OCI-LY3 (cell line): ENCODE results near the gene AUTS2.

Experiments
- H2AFZ ChIP-seq: fragments of 200-600, 300-600 bp; shearing (Covaris generic); 2 replicates; pipeline ENCODE4 v1.6.0; 2014; ENCODE audit warnings: antibody characterized with exemption, low read depth, low read length
- H3K27ac ChIP-seq: fragments of 200-600, 300-600 bp; sonication (generic); 2 replicates; pipeline ENCODE4 v1.5.1; 2014; ENCODE audit warnings: mild to moderate bottlenecking, low read length, moderate library complexity, mixed read lengths
- H3K27me3 ChIP-seq: fragments of 200-600, 300-600 bp; sonication (generic); 2 replicates; pipeline ENCODE4 v1.6.1; 2014; ENCODE audit warnings: low read depth, low read length, mixed read lengths
- H3K36me3 ChIP-seq: fragments of 200-600, 300-600 bp; sonication (generic); replicated peaks from 2 replicates; pipeline ENCODE3; 2014; ENCODE audit warnings: low read depth, low read length, mixed read lengths
- H3K4me1 ChIP-seq: fragments of 300-600, 200-600 bp; sonication (generic); 2 replicates; pipeline ENCODE4 v1.6.1; 2014; ENCODE audit warnings: low read length, mixed read lengths
- H3K4me2 ChIP-seq: fragments of 200-600, 300-600 bp; sonication (generic); 2 replicates; pipeline ENCODE4 v1.6.1; 2014; ENCODE audit warnings: low read length, mixed read lengths
- H3K4me3 ChIP-seq: fragments of 300-600, 200-600 bp; sonication (generic); 2 replicates; pipeline ENCODE4 v1.5.1; 2014; ENCODE audit warnings: antibody characterized with exemption, mild to moderate bottlenecking, low read length, moderate library complexity
- H3K79me2 ChIP-seq: fragments of 300-600, 200-600 bp; shearing (Covaris generic); 2 replicates; pipeline ENCODE4 v1.6.1; 2014; ENCODE audit warnings: mild to moderate bottlenecking, low read length, mixed read lengths
- H3K9ac ChIP-seq: fragments of 300-600, 200-600 bp; shearing (Covaris generic); 2 replicates; pipeline ENCODE4 v1.6.0; 2014; ENCODE audit warnings: mild to moderate bottlenecking, low read length, moderate library complexity
- H3K9me3 ChIP-seq: fragments of 200-600, 300-600 bp; shearing (Covaris generic); 2 replicates; pipeline ENCODE4 v1.6.1; 2014; ENCODE audit warnings: low read length, mixed read lengths; ENCODE audit not compliant: insufficient read depth
- H4K20me1 ChIP-seq: fragments of 200-600, 300-600 bp; sonication (generic); 2 replicates; pipeline ENCODE4 v1.6.1; 2016; ENCODE audit warnings: low read length, mixed read lengths; ENCODE audit not compliant: insufficient read depth
- EZH2phosphoT487 ChIP-seq: fragments of 200-600 bp; shearing (Covaris generic); IDR thresholded peaks from 2 replicates; pipeline ENCODE4 v1.6.1; 2018; ENCODE audit warnings: antibody characterized with exemption, mixed run types, low read depth
- TF ChIP-seq, protein P1 (sequence below): fragments of 200-600, 300-600 bp; sonication (generic); IDR thresholded peaks from 2 replicates; pipeline ENCODE4 v1.5.1; 2014; ENCODE audit warnings: antibody characterized with exemption, low read length, low read depth

Gene AUTS2

DNA sequence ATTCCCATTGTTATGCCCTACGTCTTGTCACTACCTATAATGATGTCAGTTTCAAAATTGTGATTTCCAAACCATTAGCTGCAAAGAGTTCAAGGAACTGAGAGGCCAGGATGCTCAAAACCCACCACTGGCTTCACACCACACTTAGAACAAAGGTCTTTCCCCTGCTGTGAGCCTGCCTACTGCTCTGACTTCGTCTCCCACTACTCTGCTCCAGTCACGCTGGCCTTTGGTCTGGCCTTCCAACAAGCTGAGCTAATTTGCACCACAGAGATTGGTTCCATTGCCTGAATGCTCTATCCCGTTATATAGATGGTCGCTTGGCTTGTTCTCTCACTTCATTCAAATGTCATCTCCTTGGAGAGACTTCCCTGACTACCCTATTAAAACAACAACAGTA lies 961.5 kb downstream of the AUTS2 start:
- Histone ChIP-seq H3K9me3 (no peaks in the 10 kb centered on the region), H3K36me3 (no peaks in the 10 kb centered on the region), H3K4me3 (no peak overlapping the region), H2AFZ (no peak overlapping the region), H4K20me1 (no peaks in the 10 kb centered on the region), H3K27me3 (no peaks in the 10 kb centered on the region), H3K4me2 (no peak overlapping the region), H3K79me2 (no peaks in the 10 kb centered on the region), H3K27ac (no peak overlapping the region), H3K4me1 (no peaks in the 10 kb centered on the region), H3K9ac (no peak overlapping the region)
- TF ChIP-seq EZH2phosphoT487, result no peak
- TF ChIP-seq, protein P1, sequence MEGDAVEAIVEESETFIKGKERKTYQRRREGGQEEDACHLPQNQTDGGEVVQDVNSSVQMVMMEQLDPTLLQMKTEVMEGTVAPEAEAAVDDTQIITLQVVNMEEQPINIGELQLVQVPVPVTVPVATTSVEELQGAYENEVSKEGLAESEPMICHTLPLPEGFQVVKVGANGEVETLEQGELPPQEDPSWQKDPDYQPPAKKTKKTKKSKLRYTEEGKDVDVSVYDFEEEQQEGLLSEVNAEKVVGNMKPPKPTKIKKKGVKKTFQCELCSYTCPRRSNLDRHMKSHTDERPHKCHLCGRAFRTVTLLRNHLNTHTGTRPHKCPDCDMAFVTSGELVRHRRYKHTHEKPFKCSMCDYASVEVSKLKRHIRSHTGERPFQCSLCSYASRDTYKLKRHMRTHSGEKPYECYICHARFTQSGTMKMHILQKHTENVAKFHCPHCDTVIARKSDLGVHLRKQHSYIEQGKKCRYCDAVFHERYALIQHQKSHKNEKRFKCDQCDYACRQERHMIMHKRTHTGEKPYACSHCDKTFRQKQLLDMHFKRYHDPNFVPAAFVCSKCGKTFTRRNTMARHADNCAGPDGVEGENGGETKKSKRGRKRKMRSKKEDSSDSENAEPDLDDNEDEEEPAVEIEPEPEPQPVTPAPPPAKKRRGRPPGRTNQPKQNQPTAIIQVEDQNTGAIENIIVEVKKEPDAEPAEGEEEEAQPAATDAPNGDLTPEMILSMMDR, result no peak

DNA sequence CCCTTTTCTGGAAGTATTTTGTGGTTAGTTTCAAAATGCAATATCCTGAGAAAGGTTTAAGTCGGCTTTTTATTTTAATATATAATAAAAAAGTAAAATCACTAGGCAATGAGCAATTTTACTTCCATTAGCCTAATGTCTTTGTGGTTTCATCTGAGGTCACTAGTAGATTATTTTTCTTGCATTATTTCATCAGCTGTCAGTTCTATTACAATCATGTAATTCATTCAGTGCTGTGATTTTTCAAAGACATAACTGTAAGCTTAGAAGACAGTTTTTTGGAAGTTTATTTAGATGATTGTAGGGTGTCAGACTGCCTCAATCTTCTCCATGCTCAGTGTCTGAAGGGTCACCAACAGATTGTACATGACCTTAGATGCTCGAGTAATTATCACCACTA lies 965.7 kb downstream of the AUTS2 start:
- H3K9me3 ChIP-seq, result no peaks in the 10 kb centered on the region
- no peaks in the 10 kb centered on the region for H3K36me3 ChIP-seq
- no peaks in the 10 kb centered on the region for H3K4me1 ChIP-seq
- no peaks in the 10 kb centered on the region for H3K79me2 ChIP-seq
- no peaks in the 10 kb centered on the region for H3K27me3 ChIP-seq
- H4K20me1 ChIP-seq, result no peaks in the 10 kb centered on the region
- no peak overlapping the region for H3K4me2 ChIP-seq
- no peak overlapping the region for H2AFZ ChIP-seq
- no peak overlapping the region for H3K4me3 ChIP-seq
- no peak overlapping the region for H3K9ac ChIP-seq
- no peak for TF ChIP-seq EZH2phosphoT487
- TF ChIP-seq, protein P1, result no peak
- no peak overlapping the region for H3K27ac ChIP-seq

DNA sequence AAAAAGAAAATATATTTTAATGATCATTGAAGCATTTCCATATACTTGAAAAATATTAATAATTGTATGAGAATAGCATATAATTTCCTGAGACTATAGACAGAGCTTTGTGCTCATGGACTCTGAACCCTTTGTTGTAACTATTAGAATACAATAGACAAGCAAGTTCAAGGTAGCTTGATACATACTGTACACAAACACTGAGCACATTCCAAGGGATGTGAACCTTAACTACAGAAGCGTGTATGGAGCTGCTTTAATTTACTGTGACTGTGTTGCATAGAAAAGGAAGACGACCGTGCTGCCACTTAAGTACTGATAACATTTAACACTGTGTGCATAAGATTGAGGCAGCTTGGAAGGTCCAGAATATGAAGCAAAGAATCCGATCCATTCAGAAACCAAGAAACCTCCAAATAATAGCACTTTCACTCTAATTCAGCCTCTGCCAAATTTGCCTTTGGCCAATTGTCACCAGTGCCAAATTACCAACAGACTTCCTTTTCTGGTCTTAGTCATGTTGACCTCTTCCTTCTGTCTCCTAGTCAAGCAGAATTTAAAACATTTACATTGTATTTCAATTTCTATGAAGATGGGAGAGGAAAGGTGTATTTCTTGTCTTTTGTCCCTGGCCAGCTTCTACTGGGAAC lies 967.6 kb downstream of the AUTS2 start:
- Histone ChIP-seq H3K9ac (no peak overlapping the region), H3K4me1 (no peaks in the 10 kb centered on the region), H3K27ac (no peak overlapping the region), H4K20me1 (no peaks in the 10 kb centered on the region), H3K4me2 (no peak overlapping the region), H3K79me2 (no peaks in the 10 kb centered on the region), H3K9me3 (no peaks in the 10 kb centered on the region), H3K27me3 (no peaks in the 10 kb centered on the region), H2AFZ (no peak overlapping the region), H3K4me3 (no peak overlapping the region), H3K36me3 (no peaks in the 10 kb centered on the region)
- no peak for TF ChIP-seq EZH2phosphoT487
- TF ChIP-seq, protein P1, result no peak

DNA sequence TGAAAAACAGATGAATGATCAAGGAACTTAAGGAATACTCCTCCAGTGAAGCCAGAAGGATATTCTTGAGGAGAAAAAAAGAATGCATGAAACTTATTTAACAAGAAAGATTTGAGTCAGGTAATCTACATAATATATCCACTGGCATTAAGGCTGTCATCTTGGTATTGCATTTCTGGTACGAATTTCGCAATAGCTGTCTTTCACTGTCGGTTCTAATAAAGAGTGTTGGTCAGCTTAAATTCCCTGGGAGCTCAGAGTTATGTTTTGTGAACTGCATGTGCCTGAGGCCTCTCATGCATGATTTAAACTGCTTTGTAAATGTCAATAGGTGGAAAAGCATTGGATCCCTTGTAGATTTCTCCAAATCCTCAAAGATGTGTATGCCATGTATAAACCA lies 968.4 kb downstream of the AUTS2 start:
- no peak overlapping the region for H3K4me3 ChIP-seq
- H3K36me3 ChIP-seq, result no peaks in the 10 kb centered on the region
- TF ChIP-seq, protein P1, result no peak
- TF ChIP-seq EZH2phosphoT487, result no peak
- no peaks in the 10 kb centered on the region for H3K79me2 ChIP-seq
- H3K4me2 ChIP-seq, result no peak overlapping the region
- no peaks in the 10 kb centered on the region for H3K4me1 ChIP-seq
- no peak overlapping the region for H3K9ac ChIP-seq
- no peak overlapping the region for H2AFZ ChIP-seq
- H3K9me3 ChIP-seq, result no peaks in the 10 kb centered on the region
- H3K27ac ChIP-seq, result no peak overlapping the region
- H4K20me1 ChIP-seq, result no peaks in the 10 kb centered on the region
- H3K27me3 ChIP-seq, result no peaks in the 10 kb centered on the region
